Activated CD8-positive, alpha-beta memory T cell treated with anti-CD3 and anti-CD28 coated beads, Interleukin-2, amount 50 U/mL, for 1 hour (primary cell): ENCODE results near the gene PHF21A.
"Not testable (repeated sequence)": the region's sequence is repeated elsewhere in the genome, so short reads cannot be mapped to it uniquely, and the experiment has no call there.

Experiments used
- DNase-seq: peaks from one replicate; pipeline ENCODE4 v3.0.0-alpha.2; 2020; ENCODE audit errors: extremely low read depth

PHF21A gene

GRCh38 chr11:46036009-46036408 lies 85.2 kb downstream of the PHF21A start:
- no peak for DNase-seq

- no peak for DNase-seq
These were observed 87.2 kb downstream of the PHF21A start for GRCh38 chr11:46034041-46034440.

GRCh38 chr11:46026606-46027293 lies 94.5 kb downstream of the PHF21A start:
- DNase-seq, result no peak

- no peak for DNase-seq
These were observed 101.1 kb downstream of the PHF21A start for GRCh38 chr11:46020084-46020599.

GRCh38 chr11:46018651-46019050 lies 102.6 kb downstream of the PHF21A start:
- DNase-seq, result no peak

GRCh38 chr11:46017341-46017740 lies 103.9 kb downstream of the PHF21A start:
- DNase-seq, result no peak

- no peak for DNase-seq
These were observed 105.3 kb downstream of the PHF21A start for GRCh38 chr11:46015941-46016340.

- DNase-seq, result not testable (repeated sequence)
These were observed 107.1 kb downstream of the PHF21A start for GRCh38 chr11:46014168-46014567.

GRCh38 chr11:46012185-46012584 lies 109.1 kb downstream of the PHF21A start:
- DNase-seq, result no peak

GRCh38 chr11:46010100-46010499 lies 111.2 kb downstream of the PHF21A start:
- no peak for DNase-seq

- DNase-seq, result no peak
These were observed 111.6 kb downstream of the PHF21A start for GRCh38 chr11:46009647-46010046.

GRCh38 chr11:46006418-46007070 lies 114.7 kb downstream of the PHF21A start:
- DNase-seq, result peak; percentile 0

- DNase-seq, result no peak
These were observed 117.7 kb downstream of the PHF21A start for GRCh38 chr11:46003572-46003971.

GRCh38 chr11:46002189-46002588 lies 119.1 kb downstream of the PHF21A start:
- no peak for DNase-seq

- no peak for DNase-seq
These were observed 119.8 kb downstream of the PHF21A start for GRCh38 chr11:46001448-46001914.

GRCh38 chr11:45997599-45997998 lies 123.7 kb downstream of the PHF21A start:
- no peak for DNase-seq

GRCh38 chr11:45995342-45995734 lies 125.9 kb downstream of the PHF21A start:
- DNase-seq, result no peak

- DNase-seq, result no peak
These were observed 126.6 kb downstream of the PHF21A start for GRCh38 chr11:45994371-45995341.

- no peak for DNase-seq
These were observed 127.7 kb downstream of the PHF21A start for GRCh38 chr11:45993531-45994001.

- no peak for DNase-seq
These were observed 132.3 kb downstream of the PHF21A start for GRCh38 chr11:45988921-45989320.

- DNase-seq, result no peak
These were observed 136.0 kb downstream of the PHF21A start for GRCh38 chr11:45985212-45985611.

GRCh38 chr11:45984192-45984591 lies 137.1 kb downstream of the PHF21A start:
- DNase-seq, result no peak
